Lower leg skin (tissue), 3 donors: ENCODE results near the gene GLYATL2.

Source experiments
- CTCF ChIP-seq, 3 donors: fragments of 450-650 bp; IDR thresholded peaks; one replicate each; pipeline ENCODE4 v1.5.1; 2016; ENCODE audit warnings: antibody characterized with exemption in 3 of 3, mild to moderate bottlenecking in 3 of 3, moderate library complexity in 2 of 3
- POLR2A ChIP-seq, 2 donors: fragments of 450-650 bp; IDR thresholded peaks; one replicate each; pipeline ENCODE4 v1.6.1; 2016 to 2017; ENCODE audit warnings: antibody characterized with exemption in 2 of 2, mild to moderate bottlenecking in 1 of 2, moderate library complexity in 1 of 2

- TF ChIP-seq POLR2A (IDR thresholded peaks at IDR 0.05) (no peak), CTCF (IDR thresholded peaks at IDR 0.05) (no peak)
Observed at GRCh38 chr11:58832056-58832645, 12.4 kb downstream of the GLYATL2 start.
